Right ventricle myocardium superior (tissue), 1 donor: ENCODE data around the gene RPL23. TPM values are rescaled to one million over a fixed set of nuclear protein-coding genes. Genes with fewer than 3 reads are reported as not detected.

ENCODE experiments used
- ATAC-seq: fragments of 200-7000 bp; cut with Tn5 transposase; one replicate; pipeline ENCODE4 v1.9.1; 2020; ENCODE audit warnings: mild to moderate bottlenecking; ENCODE audit not compliant: poor library complexity
- DNase-seq: peaks from one replicate; pipeline ENCODE4 v3.0.0-alpha.2; 2020
- intact Hi-C: fragments of 100-400 bp; cut with DNase I; formaldehyde crosslinking; loops from one replicate; pipeline ENCODE4 v1.11.2; 2022
- total RNA-seq: library from RNA; stranded (reverse); fragmentation: NEBNext Ultra II Directional; extraction: Animal tissue kit (Norgen Biotek cat#: 25700); gene quantifications from one replicate; pipeline ENCODE4 v1.2.1, GENCODE V29; 2021
- donor health status: DM: no; HTN: yes; CAD: no; lungs with severe emphysema.

The RPL23 gene
- total RNA-seq, 1 donor from 2014 or later: 767 TPM

- ATAC-seq (no peak), DNase-seq (no peak)
- intact Hi-C loops: no loop called here
Observed at GRCh38 chr17:38885728-38886642, 32.5 kb upstream of the RPL23 start.

- ATAC-seq: peak; percentile 17
- intact Hi-C loops: no loop called here
- no peak for DNase-seq
Observed at GRCh38 chr17:38885044-38885727, 31.7 kb upstream of the RPL23 start.

GRCh38 chr17:38883592-38884526 lies 30.3 kb upstream of the RPL23 start:
- intact Hi-C loops: no loop called here
- ATAC-seq (no peak), DNase-seq (peak; percentile 46)

GRCh38 chr17:38882870-38883269 lies 29.3 kb upstream of the RPL23 start:
- ATAC-seq: no peak
- intact Hi-C loops: no loop called here
- peak; percentile 3 for DNase-seq

- DNase-seq (peak; percentile 83), ATAC-seq (peak; percentile 49)
- intact Hi-C loops: no loop called here
Observed at GRCh38 chr17:38881600-38882191, 28.2 kb upstream of the RPL23 start.

- intact Hi-C loops: no loop called here
- peak; percentile 65 for DNase-seq
- ATAC-seq: peak; percentile 36
Observed at GRCh38 chr17:38879878-38880665, 26.6 kb upstream of the RPL23 start.

GRCh38 chr17:38877130-38877851 lies 23.8 kb upstream of the RPL23 start:
- intact Hi-C loops: no loop called here
- ATAC-seq (no peak), DNase-seq (no peak)

GRCh38 chr17:38875477-38876075 lies 22.1 kb upstream of the RPL23 start:
- no peak for ATAC-seq
- intact Hi-C loops: no loop called here
- DNase-seq: no peak

GRCh38 chr17:38874505-38875400 lies 21.2 kb upstream of the RPL23 start:
- DNase-seq (no peak), ATAC-seq (no peak)
- intact Hi-C loops: no loop called here

GRCh38 chr17:38873640-38874380 lies 20.3 kb upstream of the RPL23 start:
- intact Hi-C loops: no loop called here
- DNase-seq: peak; percentile 33
- no peak for ATAC-seq

- intact Hi-C loops: no loop called here
- no peak for DNase-seq
- no peak for ATAC-seq
Observed at GRCh38 chr17:38872671-38873385, 19.3 kb upstream of the RPL23 start.

GRCh38 chr17:38872027-38872511 lies 18.5 kb upstream of the RPL23 start:
- intact Hi-C loops: no loop called here
- DNase-seq: no peak
- ATAC-seq: no peak

- ATAC-seq (no peak), DNase-seq (peak; percentile 64)
- intact Hi-C loops: no loop called here
Observed at GRCh38 chr17:38871247-38872015, 17.9 kb upstream of the RPL23 start.
